ENCODE measurements around the gene DIP2A. TPM values are rescaled to one million over a fixed set of nuclear protein-coding genes. Genes with fewer than 3 reads are reported as not detected.

DIP2A gene
- polyA plus RNA-seq, 1 donor (not counting 4 experiments of a cell fraction or from before 2014, with no cell fraction given) = 41.6 TPM

DNA sequence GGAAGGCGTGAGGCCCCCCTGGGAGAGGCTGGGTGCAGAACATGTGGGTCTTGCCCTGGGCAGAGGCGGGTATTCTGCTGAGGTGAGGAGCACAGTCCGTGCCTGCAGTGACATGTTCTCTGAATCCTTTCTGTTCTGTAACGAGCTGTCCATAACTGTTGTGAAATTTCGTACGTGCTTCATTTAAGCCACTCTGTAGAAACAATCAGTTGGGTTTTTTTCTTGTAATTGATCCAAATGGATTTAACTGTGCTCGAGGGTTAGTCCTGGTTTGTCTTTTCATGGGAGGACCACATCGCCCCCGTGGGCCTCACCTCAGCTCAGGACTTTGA lies 45.4 kb upstream of the DIP2A start:
- H3K79me2 ChIP-seq (ENCODE audit: control insufficient read depth, insufficient read depth, low read length) = no peaks in the 10 kb centered on the region
- peaks cover 10% of the 10 kb centered on the region in 2 experiments for H3K36me3 ChIP-seq (ENCODE audit: control insufficient read depth in 2 of 2, extremely low read depth in 1 of 2, insufficient read depth in 2 of 2, low read length in 2 of 2)
- H3K9ac ChIP-seq (ENCODE audit: control insufficient read depth, extremely low read depth, insufficient read depth, low read length) = no peak overlapping the region
- no peak overlapping the region for H3K27ac ChIP-seq (ENCODE audit: control insufficient read depth, insufficient read depth, low read length)
- TF ChIP-seq CTCF (optimal IDR thresholded peaks at IDR 0.05 in 1 of 3, IDR thresholded peaks at IDR 0.05 in 1 of 3, conservative IDR thresholded peaks at IDR 0.05 in 1 of 3; ENCODE audit: extremely low read depth in 1 of 3, insufficient read depth in 2 of 3, low read length in 3 of 3) (no peak), EZH2 (IDR thresholded peaks at IDR 0.05; ENCODE audit: low read length) (no peak)
- H3K27me3 ChIP-seq (ENCODE audit: control insufficient read depth, extremely low read depth, insufficient read depth, low read length) = no peaks in the 10 kb centered on the region
- no peaks in the 10 kb centered on the region for H3K4me1 ChIP-seq (ENCODE audit: control insufficient read depth, extremely low read depth, insufficient read depth, low read length)
- H3K9me3 ChIP-seq (ENCODE audit: control insufficient read depth, low read depth, low read length) = no peaks in the 10 kb centered on the region
- H3K4me2 ChIP-seq (ENCODE audit: control insufficient read depth, extremely low read depth, insufficient read depth, low read depth, low read length) = no peak overlapping the region
- no peaks in the 10 kb centered on the region for H3K9me1 ChIP-seq (ENCODE audit: control insufficient read depth, extremely low read depth, insufficient read depth, low read length)
- FAIRE-seq (no peak), DNase-seq (ENCODE audit: low read depth, low spot score) (no peak)
- no peaks in the 10 kb centered on the region for H4K20me1 ChIP-seq (ENCODE audit: control insufficient read depth, extremely low read depth, insufficient read depth, low read length)
- dilution Hi-C loops (cut with MboI; ENCODE audit: extremely low pct_ligation_motif_present, low sequenced_read_pairs) = no loop called here
- H2AFZ ChIP-seq (ENCODE audit: control insufficient read depth, low read length) = no peak overlapping the region
- no peak overlapping the region for H3K4me3 ChIP-seq (ENCODE audit: control insufficient read depth in 2 of 3, extremely low read depth in 1 of 3, insufficient read depth in 2 of 3, low read depth in 1 of 3, low read length in 3 of 3)

GRCh38 chr21:46414965-46415275 lies 43.8 kb upstream of the DIP2A start:
- Histone ChIP-seq H3K79me2 (ENCODE audit: control insufficient read depth, insufficient read depth, low read length) (no peaks in the 10 kb centered on the region), H4K20me1 (ENCODE audit: control insufficient read depth, extremely low read depth, insufficient read depth, low read length) (no peaks in the 10 kb centered on the region), H3K36me3 (ENCODE audit: control insufficient read depth in 2 of 2, extremely low read depth in 1 of 2, insufficient read depth in 2 of 2, low read length in 2 of 2) (peaks cover 10 to 17% of the 10 kb centered on the region in 2 experiments), H2AFZ (ENCODE audit: control insufficient read depth, low read length) (no peak overlapping the region), H3K4me1 (ENCODE audit: control insufficient read depth, extremely low read depth, insufficient read depth, low read length) (no peaks in the 10 kb centered on the region), H3K4me2 (ENCODE audit: control insufficient read depth, extremely low read depth, insufficient read depth, low read depth, low read length) (no peak overlapping the region), H3K9me1 (ENCODE audit: control insufficient read depth, extremely low read depth, insufficient read depth, low read length) (no peaks in the 10 kb centered on the region), H3K9me3 (ENCODE audit: control insufficient read depth, low read depth, low read length) (no peaks in the 10 kb centered on the region), H3K27me3 (ENCODE audit: control insufficient read depth, extremely low read depth, insufficient read depth, low read length) (no peaks in the 10 kb centered on the region), H3K9ac (ENCODE audit: control insufficient read depth, extremely low read depth, insufficient read depth, low read length) (no peak overlapping the region), H3K4me3 (ENCODE audit: control insufficient read depth in 2 of 3, extremely low read depth in 1 of 3, insufficient read depth in 2 of 3, low read depth in 1 of 3, low read length in 3 of 3) (no peak overlapping the region), H3K27ac (ENCODE audit: control insufficient read depth, insufficient read depth, low read length) (no peak overlapping the region)
- DNase-seq (ENCODE audit: low read depth, low spot score) (no peak), FAIRE-seq (no peak)
- TF ChIP-seq EZH2 (IDR thresholded peaks at IDR 0.05; ENCODE audit: low read length) (no peak), CTCF (optimal IDR thresholded peaks at IDR 0.05 in 1 of 3, IDR thresholded peaks at IDR 0.05 in 1 of 3, conservative IDR thresholded peaks at IDR 0.05 in 1 of 3; ENCODE audit: extremely low read depth in 1 of 3, insufficient read depth in 2 of 3, low read length in 3 of 3) (no peak)
- dilution Hi-C loops (cut with MboI; ENCODE audit: extremely low pct_ligation_motif_present, low sequenced_read_pairs) = no loop called here

Measured in keratinocyte (primary cell).